WTC11 (cell line): Measurements from ENCODE around the gene IKZF2.

Source experiments
- AR ChIP-seq: fragments of 250-450 bp; sonication (Bioruptor Pico); IDR thresholded peaks from 2 replicates; pipeline ENCODE4 v1.9.0; 2021; ENCODE audit warnings: mild to moderate bottlenecking
- ARID4B ChIP-seq: sonication (generic); formaldehyde crosslinking; IDR thresholded peaks from 2 replicates; pipeline ENCODE4 v1.8.0; 2023; ENCODE audit warnings: missing genetic modification reagents, mild to moderate bottlenecking, borderline replicate concordance
- ATF2 ChIP-seq: sonication (generic); formaldehyde crosslinking; IDR thresholded peaks from 2 replicates; pipeline ENCODE4 v1.8.1; 2022; ENCODE audit warnings: low read depth, missing genetic modification reagents, borderline replicate concordance
- CTCF ChIP-seq: fragments of 200-600 bp; IDR thresholded peaks from 2 replicates; pipeline ENCODE4 v1.8.0; 2022; ENCODE audit warnings: antibody characterized with exemption
- FOXP4 ChIP-seq: sonication (generic); formaldehyde crosslinking; IDR thresholded peaks from 2 replicates; pipeline ENCODE4 v1.8.0; 2022; ENCODE audit warnings: mild to moderate bottlenecking, missing genetic modification reagents
- GABPB1 ChIP-seq: sonication (generic); formaldehyde crosslinking; IDR thresholded peaks from 2 replicates; pipeline ENCODE4 v1.8.1; 2023; ENCODE audit warnings: mild to moderate bottlenecking, missing genetic modification reagents
- GRHL2 ChIP-seq: fragments of 250-450 bp; sonication (Bioruptor Pico); IDR thresholded peaks from 2 replicates; pipeline ENCODE4 v1.8.0; 2022; ENCODE audit warnings: mild to moderate bottlenecking, moderate library complexity; ENCODE audit not compliant: insufficient replicate concordance, severe bottlenecking
- HMGA2 ChIP-seq: fragments of 250-450 bp; sonication (Bioruptor Pico); IDR thresholded peaks from 2 replicates; pipeline ENCODE4 v1.4.0; 2021; ENCODE audit warnings: mild to moderate bottlenecking, moderate library complexity
- JUN ChIP-seq: sonication (generic); formaldehyde crosslinking; IDR thresholded peaks from 2 replicates; pipeline ENCODE4 v1.8.0; 2023; ENCODE audit warnings: mild to moderate bottlenecking, missing genetic modification reagents
- MAX ChIP-seq: sonication (generic); formaldehyde crosslinking; IDR thresholded peaks from 2 replicates; pipeline ENCODE4 v1.8.0; 2022; ENCODE audit warnings: mild to moderate bottlenecking, missing genetic modification reagents
- NR2C2 ChIP-seq: sonication (generic); formaldehyde crosslinking; IDR thresholded peaks from 2 replicates; pipeline ENCODE4 v1.8.0; 2022; ENCODE audit warnings: mild to moderate bottlenecking, missing genetic modification reagents
- SP1 ChIP-seq: sonication (generic); formaldehyde crosslinking; conservative IDR thresholded peaks from 2 replicates; pipeline ENCODE4 v1.8.1; 2022; ENCODE audit warnings: missing genetic modification reagents
- ZNF416 ChIP-seq: fragments of 250-450 bp; sonication (Bioruptor Pico); IDR thresholded peaks from 2 replicates; pipeline ENCODE4 v1.9.0; 2021; ENCODE audit warnings: mild to moderate bottlenecking, inconsistent platforms

GRCh38 chr2:212979799-212980198 is 171.6 kb downstream of the IKZF2 start:
- no peak for TF ChIP-seq JUN (CRISPR knock-in tag)
- no peak for TF ChIP-seq ATF2 (CRISPR knock-in tag)
- TF ChIP-seq FOXP4 (CRISPR knock-in tag) = no peak
- TF ChIP-seq MAX = no peak
- no peak for TF ChIP-seq NR2C2 (CRISPR knock-in tag)
- TF ChIP-seq GABPB1 = no peak
- TF ChIP-seq CTCF = no peak
- no peak for TF ChIP-seq AR
- no peak for TF ChIP-seq SP1 (CRISPR knock-in tag)
- no peak for TF ChIP-seq ARID4B (CRISPR knock-in tag)
- TF ChIP-seq GRHL2 = no peak
- no peak for TF ChIP-seq HMGA2 (CRISPR knock-in tag)
- no peak for TF ChIP-seq ZNF416 (CRISPR knock-in tag)
